ENCODE measurements around the gene MESD.

Gene MESD

GRCh38 chr15:80904998-80905397, 84.6 kb downstream of the MESD start:
- no peak for ATAC-seq
- no peak for DNase-seq

GRCh38 chr15:80902298-80902801, 87.3 kb downstream of the MESD start:
- no peak for DNase-seq
- ATAC-seq = no peak

- no peak for ATAC-seq
- DNase-seq = no peak
These were observed 91.6 kb downstream of the MESD start for GRCh38 chr15:80898040-80898439.

Data from stimulated activated naive CD8-positive, alpha-beta T cell treated with anti-CD3 and anti-CD28 coated beads, Interleukin-15, Interleukin-2, amounts not matched to agents 100 U/mL and 50 U/mL, for 24 hours (primary cell).